ENCODE results near the gene QPRT. TPM values are rescaled to one million over a fixed set of nuclear protein-coding genes. Genes with fewer than 3 reads are reported as not detected.

Gene QPRT
- total and polyA plus RNA-seq, 2 of the 13 experiments (the other 11 are each of a cell fraction or from before 2014, with no cell fraction given) = 130 to 218 TPM

DNA sequence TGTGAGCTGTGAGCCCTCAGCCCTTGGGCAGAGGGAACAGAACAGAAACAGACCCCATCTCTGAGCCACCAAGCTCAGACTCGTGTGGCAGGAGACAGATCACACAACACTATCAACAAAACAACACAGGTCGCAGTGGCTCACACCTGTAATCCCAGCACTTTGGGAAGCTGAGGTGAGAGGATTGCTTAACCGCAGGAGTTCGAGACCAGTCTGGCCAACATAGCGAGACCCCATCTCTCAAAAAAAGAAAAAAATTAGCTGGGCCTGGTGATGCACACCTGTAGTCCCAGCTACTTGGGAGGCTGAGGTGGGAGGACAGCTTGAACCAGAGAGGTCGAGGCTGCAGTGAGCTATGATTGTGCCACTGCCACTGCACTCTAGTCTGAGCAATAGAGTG, 5.5 kb upstream of the QPRT start:
- no peaks in the 10 kb centered on the region for H3K27me3 ChIP-seq (ENCODE audit: control insufficient read depth in 1 of 2, insufficient read depth in 2 of 2, low read length in 2 of 2)
- WGBS (ENCODE audit: low lambda C conversion rate) = 44% methylated on average over 6 of the region's 6 CpGs
- H3K9me3 ChIP-seq (ENCODE audit: low read length) = no peaks in the 10 kb centered on the region
- ChIA-PET POLR2A (interaction anchor here (0.8 kb wide), 1 partner anchor 416 kb away, joined by 4 read pairs; no protein-coding TSS in a partner anchor), CTCF (ENCODE audit: low intra/inter-chr PET ratio, low total read pairs) (no interaction called here)
- no peaks in the 10 kb centered on the region for H4K20me1 ChIP-seq (ENCODE audit: insufficient read depth, low read length)
- no peak overlapping the region for H3K27ac ChIP-seq (ENCODE audit: extremely low read length, insufficient read depth, low read length)
- no peak overlapping the region for H3K4me3 ChIP-seq (replicated peaks in 1 of 3; ENCODE audit: insufficient read depth in 1 of 3, low read depth in 2 of 3, low read length in 3 of 3)
- H3K79me2 ChIP-seq (ENCODE audit: insufficient read depth, low read length) = no peaks in the 10 kb centered on the region
- no peak for FAIRE-seq
- no peak overlapping the region for H2AFZ ChIP-seq (ENCODE audit: low read length)
- DNase-seq (ENCODE audit: low spot score) = no peak
- peaks cover 43% of the 10 kb centered on the region for H3K4me1 ChIP-seq (ENCODE audit: insufficient read depth, low read length)
- intact Hi-C loops (cut with micrococcal nuclease; ENCODE audit: unreplicated experiment) = no loop called here
- no peaks in the 10 kb centered on the region for H3K36me3 ChIP-seq (replicated peaks in 1 of 2; ENCODE audit: control insufficient read depth in 1 of 2, insufficient read depth in 2 of 2, low read length in 2 of 2)
- BruUV-seq (replicated peaks) = no TSS peak
- in situ Hi-C loops (cut with HindIII; ENCODE audit: extremely low pct_ligation_motif_present, low pct_unique_long_range_greater_than_20kb) = no loop called here
- H3K4me2 ChIP-seq (ENCODE audit: low read depth, low read length) = peak overlapping the region; percentile 72; the same call in 1 of the 2 replicates
- TF ChIP-seq ZNF121 (CRISPR knock-in tag; IDR thresholded peaks at IDR 0.05) = peak; percentile 87
- TF ChIP-seq ZSCAN9 (CRISPR knock-in tag; IDR thresholded peaks at IDR 0.05; ENCODE audit: borderline replicate concordance) = no peak
- TF ChIP-seq, protein P1, sequence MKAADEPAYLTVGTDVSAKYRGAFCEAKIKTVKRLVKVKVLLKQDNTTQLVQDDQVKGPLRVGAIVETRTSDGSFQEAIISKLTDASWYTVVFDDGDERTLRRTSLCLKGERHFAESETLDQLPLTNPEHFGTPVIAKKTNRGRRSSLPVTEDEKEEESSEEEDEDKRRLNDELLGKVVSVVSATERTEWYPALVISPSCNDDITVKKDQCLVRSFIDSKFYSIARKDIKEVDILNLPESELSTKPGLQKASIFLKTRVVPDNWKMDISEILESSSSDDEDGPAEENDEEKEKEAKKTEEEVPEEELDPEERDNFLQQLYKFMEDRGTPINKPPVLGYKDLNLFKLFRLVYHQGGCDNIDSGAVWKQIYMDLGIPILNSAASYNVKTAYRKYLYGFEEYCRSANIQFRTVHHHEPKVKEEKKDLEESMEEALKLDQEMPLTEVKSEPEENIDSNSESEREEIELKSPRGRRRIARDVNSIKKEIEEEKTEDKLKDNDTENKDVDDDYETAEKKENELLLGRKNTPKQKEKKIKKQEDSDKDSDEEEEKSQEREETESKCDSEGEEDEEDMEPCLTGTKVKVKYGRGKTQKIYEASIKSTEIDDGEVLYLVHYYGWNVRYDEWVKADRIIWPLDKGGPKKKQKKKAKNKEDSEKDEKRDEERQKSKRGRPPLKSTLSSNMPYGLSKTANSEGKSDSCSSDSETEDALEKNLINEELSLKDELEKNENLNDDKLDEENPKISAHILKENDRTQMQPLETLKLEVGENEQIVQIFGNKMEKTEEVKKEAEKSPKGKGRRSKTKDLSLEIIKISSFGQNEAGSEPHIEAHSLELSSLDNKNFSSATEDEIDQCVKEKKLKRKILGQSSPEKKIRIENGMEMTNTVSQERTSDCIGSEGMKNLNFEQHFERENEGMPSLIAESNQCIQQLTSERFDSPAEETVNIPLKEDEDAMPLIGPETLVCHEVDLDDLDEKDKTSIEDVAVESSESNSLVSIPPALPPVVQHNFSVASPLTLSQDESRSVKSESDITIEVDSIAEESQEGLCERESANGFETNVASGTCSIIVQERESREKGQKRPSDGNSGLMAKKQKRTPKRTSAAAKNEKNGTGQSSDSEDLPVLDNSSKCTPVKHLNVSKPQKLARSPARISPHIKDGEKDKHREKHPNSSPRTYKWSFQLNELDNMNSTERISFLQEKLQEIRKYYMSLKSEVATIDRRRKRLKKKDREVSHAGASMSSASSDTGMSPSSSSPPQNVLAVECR (CRISPR knock-in tag; IDR thresholded peaks at IDR 0.05; ENCODE audit: borderline replicate concordance) = 0 out of 2 replicates have a peak, but pooled peaks have one; percentile 18
- TF ChIP-seq, protein P2, sequence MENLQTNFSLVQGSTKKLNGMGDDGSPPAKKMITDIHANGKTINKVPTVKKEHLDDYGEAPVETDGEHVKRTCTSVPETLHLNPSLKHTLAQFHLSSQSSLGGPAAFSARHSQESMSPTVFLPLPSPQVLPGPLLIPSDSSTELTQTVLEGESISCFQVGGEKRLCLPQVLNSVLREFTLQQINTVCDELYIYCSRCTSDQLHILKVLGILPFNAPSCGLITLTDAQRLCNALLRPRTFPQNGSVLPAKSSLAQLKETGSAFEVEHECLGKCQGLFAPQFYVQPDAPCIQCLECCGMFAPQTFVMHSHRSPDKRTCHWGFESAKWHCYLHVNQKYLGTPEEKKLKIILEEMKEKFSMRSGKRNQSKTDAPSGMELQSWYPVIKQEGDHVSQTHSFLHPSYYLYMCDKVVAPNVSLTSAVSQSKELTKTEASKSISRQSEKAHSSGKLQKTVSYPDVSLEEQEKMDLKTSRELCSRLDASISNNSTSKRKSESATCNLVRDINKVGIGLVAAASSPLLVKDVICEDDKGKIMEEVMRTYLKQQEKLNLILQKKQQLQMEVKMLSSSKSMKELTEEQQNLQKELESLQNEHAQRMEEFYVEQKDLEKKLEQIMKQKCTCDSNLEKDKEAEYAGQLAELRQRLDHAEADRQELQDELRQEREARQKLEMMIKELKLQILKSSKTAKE (CRISPR knock-in tag; IDR thresholded peaks at IDR 0.05; ENCODE audit: borderline replicate concordance) = no peak
- H3K9ac ChIP-seq (ENCODE audit: insufficient read depth, low read depth, low read length) = no peak overlapping the region
- no peak; the same call in 2 of the 3 replicates for ATAC-seq
